GM21529 (cell line): Measurements from ENCODE around the gene EHHADH.
"Not testable (repeated sequence)": the region's sequence is repeated elsewhere in the genome, so short reads cannot be mapped to it uniquely, and the experiment has no call there.

Source experiments
- ATAC-seq: cut with Tn5 transposase; IDR thresholded peaks from one replicate; pipeline ENCODE4 v1.9.1; 2021; ENCODE audit not compliant: unreplicated experiment

The EHHADH gene

GRCh38 chr3:185253133-185253532, 716 bp downstream of the EHHADH start:
- not testable (repeated sequence) for ATAC-seq

DNA sequence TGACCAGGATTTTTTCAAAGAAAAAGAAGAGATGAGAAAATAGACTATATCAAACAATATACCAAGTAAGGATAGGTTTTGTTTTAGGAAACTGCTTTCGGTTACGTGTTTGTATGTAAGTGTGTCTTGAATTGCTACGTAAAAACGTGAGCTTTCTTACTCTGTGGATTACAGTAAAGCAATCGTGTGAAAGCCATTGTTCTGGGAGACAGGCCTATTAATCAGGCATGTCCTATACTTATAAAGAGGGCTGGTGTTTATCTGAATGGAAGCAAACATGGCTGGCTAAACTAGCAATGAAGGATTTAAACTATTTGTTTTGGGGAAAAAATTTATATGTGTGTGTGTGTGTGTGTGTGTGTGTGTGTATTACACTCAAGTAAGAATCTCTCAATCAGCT, 2.6 kb downstream of the EHHADH start:
- no peak for ATAC-seq

GRCh38 chr3:185250653-185251052, 3.2 kb downstream of the EHHADH start:
- no peak for ATAC-seq

DNA sequence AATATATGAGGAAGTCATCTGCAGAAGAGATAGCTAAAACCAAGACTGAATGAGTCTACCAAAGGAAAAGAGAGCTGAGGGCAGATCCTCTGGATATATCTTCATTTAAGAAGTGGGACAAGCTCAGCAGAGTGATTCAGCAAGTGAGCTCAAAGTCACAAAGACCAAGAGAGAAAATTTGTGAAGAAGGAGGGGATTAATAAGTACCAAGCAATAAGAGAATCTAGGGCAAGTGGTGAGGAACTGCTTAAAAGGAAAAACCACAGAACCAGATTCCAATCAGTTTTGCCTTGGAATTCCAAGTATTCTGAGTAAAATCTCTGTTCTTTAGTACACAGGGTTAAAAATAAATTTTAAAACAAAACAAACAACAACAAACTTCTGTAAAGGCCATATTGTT, 3.6 kb downstream of the EHHADH start:
- ATAC-seq, result no peak

GRCh38 chr3:185242642-185243041, 11.2 kb downstream of the EHHADH start:
- no peak for ATAC-seq

DNA sequence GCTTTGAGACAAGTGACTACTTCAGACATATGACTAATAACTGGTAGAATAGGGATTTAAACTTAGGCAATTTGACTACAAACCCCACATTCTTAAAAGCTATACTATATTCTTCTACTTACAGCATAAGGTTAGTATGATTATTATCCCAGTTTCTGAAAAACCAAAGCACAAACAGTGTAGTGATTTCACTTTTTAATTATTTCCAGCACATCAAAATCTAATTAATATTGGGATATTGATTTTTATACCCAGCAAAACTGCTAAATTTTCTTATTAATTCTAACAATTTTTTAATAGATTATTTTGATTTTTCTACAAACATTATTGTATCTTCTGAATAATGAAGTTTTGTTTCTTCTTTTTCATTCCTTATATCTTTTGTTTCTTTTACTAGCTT, 16.9 kb downstream of the EHHADH start:
- ATAC-seq, result no peak

DNA sequence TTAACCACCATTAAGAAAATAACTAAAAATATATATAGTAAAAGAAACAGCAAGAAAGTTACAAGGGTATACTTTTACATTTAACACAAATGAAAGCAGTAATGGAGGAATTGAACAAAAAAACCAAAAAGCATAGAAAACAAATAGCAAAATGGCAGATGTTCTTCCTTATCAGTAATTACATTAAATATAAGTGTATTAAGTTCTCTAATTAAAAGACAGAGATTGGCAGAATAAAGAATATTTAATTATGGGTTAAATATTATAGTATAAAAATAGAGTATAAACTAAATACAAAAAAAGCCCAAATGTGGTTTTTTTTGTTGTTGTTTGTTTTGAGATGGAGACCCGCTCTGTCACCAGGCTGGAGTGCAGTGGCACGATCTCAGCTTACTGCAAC, 20.5 kb downstream of the EHHADH start:
- ATAC-seq, result no peak

DNA sequence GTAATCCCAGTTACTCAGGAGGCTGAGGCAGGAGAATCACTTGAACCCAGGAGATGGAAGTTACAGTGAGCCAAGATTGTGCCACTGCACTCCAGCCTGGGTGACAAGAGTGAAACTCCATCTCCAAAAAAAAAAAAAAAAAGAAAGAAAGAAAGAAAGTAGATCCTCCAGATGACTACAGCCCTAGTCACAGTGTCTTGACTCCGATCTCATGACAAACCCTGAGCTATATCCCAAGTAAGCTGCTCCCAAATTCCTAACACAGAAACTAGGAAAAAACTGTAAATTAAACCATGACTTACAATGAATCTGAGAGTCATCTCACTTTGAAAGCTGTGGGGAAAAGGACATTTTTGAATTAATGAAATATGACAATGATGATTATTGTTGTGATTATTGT, 27.3 kb downstream of the EHHADH start:
- ATAC-seq, result not testable (repeated sequence)

GRCh38 chr3:185225523-185225922, 28.3 kb downstream of the EHHADH start:
- no peak for ATAC-seq

DNA sequence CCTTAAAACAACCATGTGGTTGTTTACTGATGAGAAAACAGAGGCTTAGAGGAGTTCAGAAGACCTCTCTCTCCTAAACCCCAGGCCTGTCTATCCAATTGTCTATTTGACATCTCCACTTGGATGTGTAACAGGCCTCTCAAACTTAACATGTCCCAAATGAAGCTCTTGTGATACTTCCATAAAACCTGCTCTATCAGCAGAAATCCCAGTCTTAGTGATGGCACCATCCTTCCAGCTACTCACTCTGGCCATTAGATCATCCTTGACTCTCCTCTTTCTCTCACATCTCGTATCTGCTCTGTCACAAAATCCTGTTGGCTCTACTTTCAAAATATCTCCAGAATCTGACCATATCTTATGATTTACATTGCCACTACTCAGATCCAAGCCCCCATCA, 28.8 kb downstream of the EHHADH start:
- no peak for ATAC-seq

- no peak for ATAC-seq
Observed at GRCh38 chr3:185221203-185221602, 32.6 kb downstream of the EHHADH start.

GRCh38 chr3:185216607-185216958, 37.3 kb downstream of the EHHADH start:
- ATAC-seq, result no peak

GRCh38 chr3:185215873-185216606, 37.8 kb downstream of the EHHADH start:
- no peak for ATAC-seq

DNA sequence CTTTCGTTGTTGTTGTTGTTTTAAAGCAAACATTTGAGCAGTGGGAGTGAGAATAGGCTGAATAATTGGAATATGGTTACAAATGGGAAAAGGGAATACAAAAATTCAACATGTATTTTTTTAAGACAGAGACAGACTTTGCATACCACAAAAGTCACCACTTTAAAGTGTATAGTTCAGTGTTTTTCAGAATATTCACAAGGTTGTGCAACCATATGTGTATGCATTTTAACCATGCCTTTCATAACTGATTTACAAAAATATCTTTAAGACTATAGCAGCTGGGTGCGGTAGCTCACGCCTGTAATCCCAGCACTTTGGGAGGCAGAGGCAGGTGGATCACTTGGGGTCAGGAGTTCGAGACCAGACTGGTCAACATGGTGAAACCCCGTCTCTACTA, 41.3 kb downstream of the EHHADH start:
- ATAC-seq, result no peak

GRCh38 chr3:185212086-185212485, 41.8 kb downstream of the EHHADH start:
- no peak for ATAC-seq

DNA sequence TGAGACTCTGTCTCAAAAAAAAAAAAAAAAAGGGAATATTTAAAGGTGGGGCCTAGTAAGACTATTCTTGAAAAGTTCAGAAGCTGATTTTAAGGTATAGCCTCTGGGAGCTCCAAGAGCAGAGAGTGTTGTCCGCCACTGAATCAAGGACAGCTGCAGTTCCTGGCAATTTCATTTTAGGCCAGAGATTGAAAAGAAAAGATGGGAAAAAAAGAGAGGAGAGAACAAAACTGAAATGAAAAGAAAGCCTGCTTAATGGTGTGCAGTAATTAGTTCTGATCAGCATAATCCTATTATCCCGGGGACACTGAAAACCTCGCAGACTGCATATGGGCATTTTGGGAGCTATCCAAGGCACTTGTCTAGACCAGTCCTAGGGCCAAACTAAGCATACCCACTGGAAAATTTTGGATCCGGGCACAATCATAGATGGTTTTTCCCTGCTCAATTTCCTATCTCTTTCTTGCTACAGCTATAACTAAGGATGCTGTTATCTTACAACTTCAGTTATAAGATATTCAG, 43.2 kb downstream of the EHHADH start:
- no peak for ATAC-seq

- ATAC-seq, result no peak
Observed at GRCh38 chr3:185208823-185209222, 45.0 kb downstream of the EHHADH start.

DNA sequence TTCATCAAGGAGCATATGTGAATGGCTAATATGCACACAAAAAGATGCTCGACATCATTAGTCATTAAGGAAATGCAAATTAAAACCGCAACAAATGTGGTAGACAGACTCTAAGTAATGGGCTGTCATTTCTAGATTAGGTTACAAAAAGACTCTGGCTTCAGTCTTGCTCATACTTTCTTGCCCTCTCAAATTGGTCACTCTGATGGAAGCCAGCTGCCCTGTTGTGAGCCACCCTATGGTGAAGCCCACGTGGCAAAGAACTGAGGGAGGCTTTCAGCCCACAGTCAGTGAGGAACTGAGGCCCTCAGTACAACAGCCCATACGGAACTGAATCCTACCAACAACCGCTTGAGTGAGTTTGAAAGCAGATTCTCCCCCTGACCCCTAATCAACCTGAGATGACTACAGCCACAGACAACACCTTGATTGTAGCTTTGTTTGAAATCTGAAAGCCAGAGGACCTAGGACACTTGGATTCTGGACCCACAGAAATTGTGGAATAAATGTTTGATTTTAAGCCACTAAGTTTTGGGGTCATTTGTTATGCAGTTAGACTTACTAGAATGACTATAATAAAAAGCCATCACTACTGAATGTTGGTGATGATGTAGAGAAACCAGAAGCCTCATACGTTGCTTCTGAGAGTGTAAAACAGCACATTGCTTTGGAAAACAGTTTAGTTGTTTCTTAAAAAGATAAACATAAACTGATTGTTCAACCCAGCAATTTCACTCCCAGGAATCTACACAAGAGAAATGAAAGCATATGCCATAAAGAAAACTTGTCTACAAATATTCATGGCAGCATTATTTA, 45.7 kb downstream of the EHHADH start:
- ATAC-seq, result peak; percentile 99

- no peak for ATAC-seq
Observed at GRCh38 chr3:185207481-185207880, 46.4 kb downstream of the EHHADH start.

DNA sequence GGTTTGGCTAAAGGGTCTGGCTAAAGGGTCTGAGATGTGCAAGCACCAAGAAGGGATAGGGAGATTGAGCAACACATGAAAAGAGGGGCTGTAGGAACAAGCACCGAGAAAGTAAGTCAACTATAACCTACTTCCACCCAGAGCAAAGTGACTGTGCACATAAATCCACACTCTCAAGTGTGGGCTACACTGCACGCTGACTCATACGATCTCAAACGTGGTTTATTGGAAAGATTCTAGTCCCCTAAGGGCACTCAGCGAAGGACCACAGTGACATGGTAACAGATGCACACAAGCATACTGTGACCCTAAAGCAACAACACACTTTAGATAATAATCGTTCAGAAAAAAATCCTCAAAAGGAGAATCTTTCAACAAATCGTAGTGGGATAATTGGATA, 48.0 kb downstream of the EHHADH start:
- ATAC-seq, result no peak

DNA sequence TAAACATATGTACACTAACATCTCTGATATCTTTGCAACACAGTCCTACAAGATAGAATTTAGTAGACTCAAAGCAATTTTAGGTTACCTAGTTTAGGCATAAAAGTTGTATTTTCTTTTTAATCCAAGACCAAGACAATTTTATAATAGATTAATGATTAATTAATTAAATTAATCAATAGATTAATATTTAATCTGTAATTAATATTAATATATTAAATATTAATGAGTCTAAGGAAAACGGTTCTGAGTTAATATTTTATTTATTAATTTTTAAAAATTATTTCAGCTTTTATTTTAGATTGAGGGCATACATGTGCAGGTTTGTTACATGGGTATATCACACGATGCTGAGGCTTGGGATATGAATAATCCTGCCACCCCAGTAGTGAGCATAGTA, 49.0 kb downstream of the EHHADH start:
- no peak for ATAC-seq

- no peak for ATAC-seq
Observed at GRCh38 chr3:185200639-185201038, 53.2 kb downstream of the EHHADH start.
